KOPT-K1 (cell line): Measurements from ENCODE around the gene PAFAH2.
A peak's percentile ranks its signal among the peaks of the same experiment; 100 is the strongest.

Experiments used
- H3K27ac ChIP-seq: fragments of 200-600 bp; sonication (generic); 2 replicates; pipeline ENCODE4 v1.5.1; 2016; ENCODE audit warnings: antibody characterized with exemption, mild to moderate bottlenecking, low read depth, low read length; ENCODE audit not compliant: poor library complexity, severe bottlenecking
- H3K36me3 ChIP-seq: fragments of 200-600 bp; sonication (generic); 2 replicates; pipeline ENCODE4 v1.5.1; 2017; ENCODE audit warnings: antibody characterized with exemption, mild to moderate bottlenecking, low read length, moderate library complexity; ENCODE audit not compliant: insufficient read depth
- H3K9me3 ChIP-seq: fragments of 200-600 bp; sonication (generic); 2 replicates; pipeline ENCODE4 v1.5.1; 2017; ENCODE audit warnings: antibody characterized with exemption, low read length, mild to moderate bottlenecking; ENCODE audit not compliant: insufficient read depth, poor library complexity, severe bottlenecking

Gene PAFAH2

GRCh38 chr1:26006710-26007109 is 8.8 kb upstream of the PAFAH2 start:
- H3K36me3 ChIP-seq = no peaks in the 10 kb centered on the region
- H3K9me3 ChIP-seq = no peaks in the 10 kb centered on the region
- no peak overlapping the region for H3K27ac ChIP-seq

GRCh38 chr1:26005434-26006105 is 7.7 kb upstream of the PAFAH2 start:
- Histone ChIP-seq H3K27ac (no peak overlapping the region), H3K9me3 (no peaks in the 10 kb centered on the region), H3K36me3 (no peaks in the 10 kb centered on the region)

GRCh38 chr1:26003756-26004155 is 5.9 kb upstream of the PAFAH2 start:
- Histone ChIP-seq H3K27ac (no peak overlapping the region), H3K36me3 (no peaks in the 10 kb centered on the region), H3K9me3 (no peaks in the 10 kb centered on the region)

- Histone ChIP-seq H3K9me3 (no peaks in the 10 kb centered on the region), H3K36me3 (no peaks in the 10 kb centered on the region), H3K27ac (no peak overlapping the region)
These were observed 5.4 kb upstream of the PAFAH2 start for GRCh38 chr1:26003262-26003661.

GRCh38 chr1:25999041-25999800 is 1.4 kb upstream of the PAFAH2 start:
- Histone ChIP-seq H3K27ac (no peak overlapping the region), H3K36me3 (no peaks in the 10 kb centered on the region), H3K9me3 (no peaks in the 10 kb centered on the region)

GRCh38 chr1:25996966-25997827 is 666 bp downstream of the PAFAH2 start:
- Histone ChIP-seq H3K27ac (peak overlapping the region; percentile 95), H3K9me3 (no peaks in the 10 kb centered on the region), H3K36me3 (no peaks in the 10 kb centered on the region)

GRCh38 chr1:25994402-25995150 is 3.3 kb downstream of the PAFAH2 start:
- Histone ChIP-seq H3K36me3 (no peaks in the 10 kb centered on the region), H3K9me3 (no peaks in the 10 kb centered on the region), H3K27ac (peak overlapping the region; percentile 95)

GRCh38 chr1:25993197-25993951 is 4.5 kb downstream of the PAFAH2 start:
- no peaks in the 10 kb centered on the region for H3K9me3 ChIP-seq
- no peaks in the 10 kb centered on the region; the same call in 1 of the 2 replicates for H3K36me3 ChIP-seq
- peak overlapping the region; percentile 95 for H3K27ac ChIP-seq

GRCh38 chr1:25992689-25993171 is 5.1 kb downstream of the PAFAH2 start:
- no peaks in the 10 kb centered on the region for H3K9me3 ChIP-seq
- peaks cover 6% of the 10 kb centered on the region; the same call in 1 of the 2 replicates for H3K36me3 ChIP-seq
- H3K27ac ChIP-seq = peak overlapping the region; percentile 95

GRCh38 chr1:25991937-25992688 is 5.8 kb downstream of the PAFAH2 start:
- Histone ChIP-seq H3K9me3 (no peaks in the 10 kb centered on the region), H3K36me3 (peaks cover 11% of the 10 kb centered on the region), H3K27ac (peak overlapping the region; percentile 95)

- peak overlapping the region; percentile 95 for H3K27ac ChIP-seq
- H3K9me3 ChIP-seq = no peaks in the 10 kb centered on the region
- peaks cover 24% of the 10 kb centered on the region for H3K36me3 ChIP-seq
These were observed 7.0 kb downstream of the PAFAH2 start for GRCh38 chr1:25990702-25991395.

GRCh38 chr1:25990251-25990650 is 7.6 kb downstream of the PAFAH2 start:
- Histone ChIP-seq H3K36me3 (peaks cover 30% of the 10 kb centered on the region), H3K27ac (peak overlapping the region; percentile 95), H3K9me3 (no peaks in the 10 kb centered on the region)
